Hepatocyte (in vitro differentiated cells): ENCODE measurements around the gene PTPRN.

Source experiments
- CTCF ChIP-seq: fragments of 200-600 bp; sonication (generic); IDR thresholded peaks from 2 replicates; pipeline ENCODE4 v1.5.1; 2016; ENCODE audit warnings: antibody characterized with exemption, mild to moderate bottlenecking; ENCODE audit not compliant: poor library complexity
- EZH2 ChIP-seq: fragments of 200-600 bp; sonication (generic); IDR thresholded peaks from 2 replicates; pipeline ENCODE4 v1.6.1; 2016; ENCODE audit warnings: antibody characterized with exemption, mild to moderate bottlenecking, borderline replicate concordance
- EZH2phosphoT487 ChIP-seq: fragments of 200-600 bp; sonication (generic); IDR thresholded peaks from one replicate; pipeline ENCODE4 v1.6.1; 2018; ENCODE audit warnings: antibody characterized with exemption, mild to moderate bottlenecking, low read depth, moderate library complexity; ENCODE audit not compliant: unreplicated experiment, severe bottlenecking

GRCh38 chr2:219245148-219245898, 63.9 kb downstream of the PTPRN start, which contains the start of the genes GLB1L and STK16:
- TF ChIP-seq CTCF (no peak), EZH2 (no peak), EZH2phosphoT487 (no peak)
